CD8-positive, alpha-beta memory T cell (primary cell): ENCODE data around the gene SRA1. TPM values are rescaled to one million over a fixed set of nuclear protein-coding genes. Genes with fewer than 3 reads are reported as not detected.

ENCODE experiments used
- CTCF ChIA-PET: fragments of 350-600 bp; sonication (Branson Sonifier 250); formaldehyde crosslinking; loops from one replicate; lab custom pipeline; 2021; ENCODE audit warnings: antibody characterized with exemption; lab: Charles Lee
- POLR2A ChIA-PET: fragments of 350-600 bp; sonication (Branson Sonifier 250); formaldehyde crosslinking; loops from one replicate; lab custom pipeline; 2021; ENCODE audit warnings: antibody characterized with exemption; lab: Charles Lee
- DNase-seq, 5 donors: peaks; one replicate each; pipeline versions ENCODE4 v3.0.0 to v3.0.0-alpha.2; 2020 to 2022; ENCODE audit warnings: mixed read lengths in 1 of 5
- H3K27ac ChIP-seq: one replicate; pipeline ENCODE4 v1.7.0; 2013; ENCODE audit warnings: low read depth, mild to moderate bottlenecking, low read length, moderate library complexity
- H3K27me3 ChIP-seq: 2 replicates; pipeline ENCODE4 v1.7.0; 2013; ENCODE audit warnings: low read length, mild to moderate bottlenecking; ENCODE audit not compliant: insufficient read depth, poor library complexity, severe bottlenecking
- H3K36me3 ChIP-seq: 2 replicates; pipeline ENCODE4 v1.7.0; 2013; ENCODE audit warnings: mild to moderate bottlenecking, low read length, moderate library complexity; ENCODE audit not compliant: insufficient read depth
- H3K4me1 ChIP-seq: 2 replicates; pipeline ENCODE4 v1.7.0; 2013; ENCODE audit warnings: mild to moderate bottlenecking, low read length, moderate library complexity; ENCODE audit not compliant: insufficient read depth
- H3K4me3 ChIP-seq: 2 replicates; pipeline ENCODE4 v1.7.0; 2013; ENCODE audit warnings: mild to moderate bottlenecking, low read length
- H3K9me3 ChIP-seq: 2 replicates; pipeline ENCODE4 v1.7.0; 2013; ENCODE audit warnings: mild to moderate bottlenecking, low read length
- H3K27ac Mint-ChIP-seq, 8 donors: one replicate each; pipeline ENCODE4 v1.8.0; 2020 to 2021; ENCODE audit warnings: mixed read lengths in 8 of 8, mild to moderate bottlenecking in 6 of 8, inconsistent platforms in 3 of 8, moderate library complexity in 3 of 8
- H3K27me3 Mint-ChIP-seq, 2 donors: one replicate each; pipeline ENCODE4 v1.8.0; 2020 to 2021; ENCODE audit warnings: mixed read lengths in 2 of 2, mild to moderate bottlenecking in 1 of 2, moderate library complexity in 1 of 2
- H3K36me3 Mint-ChIP-seq, 3 donors: one replicate each; pipeline ENCODE4 v1.8.0; 2020 to 2021; ENCODE audit warnings: mixed read lengths in 3 of 3, inconsistent platforms in 1 of 3, mild to moderate bottlenecking in 1 of 3
- H3K4me1 Mint-ChIP-seq, 3 donors: one replicate each; pipeline ENCODE4 v1.8.0; 2020 to 2021; ENCODE audit warnings: mixed read lengths in 3 of 3, inconsistent platforms in 1 of 3, mild to moderate bottlenecking in 1 of 3
- H3K4me3 Mint-ChIP-seq, 7 donors: one replicate each; pipeline ENCODE4 v1.8.0; 2020 to 2021; ENCODE audit warnings: mixed read lengths in 7 of 7, mild to moderate bottlenecking in 6 of 7, moderate library complexity in 4 of 7, inconsistent platforms in 2 of 7
- H3K9me3 Mint-ChIP-seq, 5 donors: one replicate each; pipeline ENCODE4 v1.8.0; 2020 to 2022; ENCODE audit warnings: mixed read lengths in 5 of 5, mild to moderate bottlenecking in 3 of 5, moderate library complexity in 2 of 5, inconsistent platforms in 1 of 5
- polyA plus RNA-seq: library from polyadenylated mRNA; unstranded; fragments of 300-500 nt; fragmentation: Illumina TruSeq; gene quantifications from one replicate; pipeline ENCODE4 v1.2.3, GENCODE V29; 2021
- total RNA-seq, 2 experiments: library from RNA; stranded (reverse); gene quantifications; one replicate each; pipeline ENCODE4 v1.2.3, GENCODE V29; 2021

The SRA1 gene
- total and polyA plus RNA-seq, 3 experiments from 2014 or later = 36.1 to 60.7 (median 59.6) TPM

- peaks cover 32 to 50% (median 44%) of the 10 kb centered on the region in 3 donors for H3K4me1 Mint-ChIP-seq
These were observed 8.5 kb downstream of the SRA1 start for GRCh38 chr5:140548791-140549190.

GRCh38 chr5:140548300-140548688 is 9.0 kb downstream of the SRA1 start:
- H3K4me3 ChIP-seq = peak overlapping the region; percentile 70
- H3K4me1 ChIP-seq = peaks cover 32% of the 10 kb centered on the region
- H3K27ac ChIP-seq = peak overlapping the region; percentile 66
- ChIA-PET CTCF (interaction anchor here (0.9 to 3.6 kb wide), 16 partner anchors 10 to 172 kb away, joined by 3 to 34 read pairs (median 6); partner anchors contain the start of genes ANKHD1, CD14, SRA1 and TMCO6), POLR2A (interaction anchor here (0.8 to 3.1 kb wide), 5 partner anchors 9 to 147 kb away, joined by 3 to 29 read pairs (median 12); partner anchors contain the start of genes ANKHD1, APBB3, SLC35A4 and SRA1)
- H3K36me3 ChIP-seq = peaks cover 11% of the 10 kb centered on the region
- H3K27me3 Mint-ChIP-seq = no peaks in the 10 kb centered on the region
- peaks cover 27 to 45% (median 39%) of the 10 kb centered on the region in 3 donors for H3K4me1 Mint-ChIP-seq
- H3K27me3 ChIP-seq = no peaks in the 10 kb centered on the region
- DNase-seq = no peak
- no peaks in the 10 kb centered on the region for H3K9me3 Mint-ChIP-seq
- peak overlapping the region; percentile 80 to 88 (median 84) for H3K4me3 Mint-ChIP-seq
- H3K9me3 ChIP-seq = no peaks in the 10 kb centered on the region
- peak overlapping the region; percentile 87 to 95 (median 94) for H3K27ac Mint-ChIP-seq
- H3K36me3 Mint-ChIP-seq = peaks cover 0 to 57% (median 15%) of the 10 kb centered on the region in 3 donors

More at GRCh38 chr5:140548791-140549190, 8.5 kb downstream of the SRA1 start:
- H3K4me1 ChIP-seq = peaks cover 32% of the 10 kb centered on the region
- ChIA-PET POLR2A (interaction anchor here (1.3 to 3.1 kb wide), 3 partner anchors 8 to 16 kb away, joined by 3 to 29 read pairs (median 12); partner anchors contain the start of genes APBB3, SLC35A4 and SRA1), CTCF (interaction anchor here (1.2 to 3.6 kb wide), 9 partner anchors 10 to 171 kb away, joined by 5 to 34 read pairs (median 9); partner anchors contain the start of genes CD14, SRA1 and TMCO6)
- Mint-ChIP-seq H3K4me3 (peak overlapping the region in 6 of 7 donors; percentile 48 to 86 (median 68)), H3K36me3 (peaks cover 0 to 58% (median 15%) of the 10 kb centered on the region in 3 donors), H3K9me3 (no peaks in the 10 kb centered on the region), H3K27me3 (no peaks in the 10 kb centered on the region), H3K27ac (peak overlapping the region; percentile 87 to 95 (median 94))
- H3K27me3 ChIP-seq = no peaks in the 10 kb centered on the region
- no peaks in the 10 kb centered on the region for H3K9me3 ChIP-seq
- peaks cover 11% of the 10 kb centered on the region for H3K36me3 ChIP-seq
- H3K4me3 ChIP-seq = no peak overlapping the region
- no peak overlapping the region for H3K27ac ChIP-seq
- DNase-seq = no peak

GRCh38 chr5:140547508-140548299 is 9.6 kb downstream of the SRA1 start, which contains the start of gene EIF4EBP3:
Gene EIF4EBP3 (plus strand): TSS chr5:140547662. CDS start chr5:140547738, 76 bp downstream.
- H3K27ac ChIP-seq = peak within 1 kb of the TSS; percentile 66
- Mint-ChIP-seq H3K9me3 (no peaks in the 10 kb centered on the region), H3K27me3 (no peaks in the 10 kb centered on the region), H3K4me1 (peaks cover 21 to 39% (median 33%) of the 10 kb centered on the region in 3 donors), H3K27ac (peak within 1 kb of the TSS; percentile 87 to 95 (median 94)), H3K36me3 (peaks cover 0 to 55% (median 15%) of the 10 kb centered on the region in 3 donors), H3K4me3 (peak within 1 kb of the TSS; percentile 80 to 88 (median 84))
- peak; percentile 78 to 91 (median 82) for DNase-seq
- H3K27me3 ChIP-seq = no peaks in the 10 kb centered on the region
- peaks cover 11% of the 10 kb centered on the region for H3K36me3 ChIP-seq
- peaks cover 32% of the 10 kb centered on the region for H3K4me1 ChIP-seq
- peak within 1 kb of the TSS; percentile 70 for H3K4me3 ChIP-seq
- CTCF ChIA-PET = interaction anchor here (0.9 to 3.6 kb wide), 22 partner anchors 8 to 172 kb away, joined by 3 to 34 read pairs (median 6); partner anchors contain the start of genes ANKHD1, CD14, HARS1 and HARS2
- POLR2A ChIA-PET = interaction anchor here (0.7 to 3.1 kb wide), 9 partner anchors 9 to 146 kb away, joined by 3 to 29 read pairs (median 6); partner anchors contain the start of genes ANKHD1, APBB3, CD14 and IK
- no peaks in the 10 kb centered on the region for H3K9me3 ChIP-seq

GRCh38 chr5:140546851-140547507 is 10.3 kb downstream of the SRA1 start:
- DNase-seq = no peak
- Histone ChIP-seq H3K4me1 (peaks cover 32% of the 10 kb centered on the region), H3K9me3 (no peaks in the 10 kb centered on the region), H3K27me3 (no peaks in the 10 kb centered on the region), H3K27ac (peak overlapping the region; percentile 66), H3K4me3 (peak overlapping the region; percentile 70), H3K36me3 (peaks cover 10% of the 10 kb centered on the region)
- CTCF ChIA-PET = interaction anchor here (1.0 to 3.6 kb wide), 20 partner anchors 9 to 173 kb away, joined by 3 to 34 read pairs (median 6); partner anchors contain the start of genes ANKHD1, CD14, HARS1 and HARS2
- Mint-ChIP-seq H3K9me3 (no peaks in the 10 kb centered on the region), H3K27ac (peak overlapping the region; percentile 87 to 95 (median 94)), H3K36me3 (peaks cover 0 to 58% (median 15%) of the 10 kb centered on the region in 3 donors), H3K4me3 (peak overlapping the region; percentile 80 to 88 (median 84)), H3K27me3 (no peaks in the 10 kb centered on the region), H3K4me1 (peaks cover 21 to 38% (median 33%) of the 10 kb centered on the region in 3 donors)
- POLR2A ChIA-PET = interaction anchor here (0.5 to 3.1 kb wide), 8 partner anchors 10 to 145 kb away, joined by 3 to 29 read pairs (median 9); partner anchors contain the start of genes ANKHD1, APBB3, CD14 and IK

DNA sequence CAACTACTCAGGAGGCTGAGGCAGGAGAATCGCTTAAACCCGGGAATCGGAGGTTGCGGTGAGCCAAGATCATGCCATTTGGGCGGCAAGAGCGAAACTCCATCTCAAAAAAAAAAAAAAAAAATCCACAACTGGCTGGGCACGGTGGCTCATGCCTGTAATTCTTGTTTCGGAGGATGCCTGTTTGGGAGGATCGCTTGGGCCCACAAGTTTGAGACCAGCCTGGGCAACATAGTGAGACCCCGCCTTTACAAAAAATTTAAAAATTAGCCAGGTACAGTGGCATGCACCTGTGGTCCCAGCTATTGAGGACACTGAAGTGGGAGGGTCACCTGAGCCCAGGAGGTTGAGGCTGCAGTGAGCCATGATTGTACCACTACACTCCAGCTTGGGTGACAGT is 11.7 kb downstream of the SRA1 start:
- ChIA-PET CTCF (interaction anchor here (1.5 kb wide), 1 partner anchor 102 kb away, joined by 3 read pairs; the partner anchor contains the start of genes IK and NDUFA2), POLR2A (no interaction called here)
- Mint-ChIP-seq H3K9me3 (no peaks in the 10 kb centered on the region), H3K4me3 (peak overlapping the region in 1 of 7 donors; percentile 60), H3K36me3 (peaks cover 0 to 57% (median 16%) of the 10 kb centered on the region in 3 donors), H3K4me1 (peaks cover 21 to 34% (median 33%) of the 10 kb centered on the region in 3 donors), H3K27ac (peak overlapping the region in 6 of 8 donors; percentile 27 to 95 (median 92)), H3K27me3 (no peaks in the 10 kb centered on the region)
- no peaks in the 10 kb centered on the region for H3K27me3 ChIP-seq
- H3K4me1 ChIP-seq = peaks cover 32% of the 10 kb centered on the region
- peaks cover 12% of the 10 kb centered on the region for H3K36me3 ChIP-seq
- no peaks in the 10 kb centered on the region for H3K9me3 ChIP-seq
- DNase-seq = no peak
- H3K27ac ChIP-seq = no peak overlapping the region
- H3K4me3 ChIP-seq = no peak overlapping the region

DNA sequence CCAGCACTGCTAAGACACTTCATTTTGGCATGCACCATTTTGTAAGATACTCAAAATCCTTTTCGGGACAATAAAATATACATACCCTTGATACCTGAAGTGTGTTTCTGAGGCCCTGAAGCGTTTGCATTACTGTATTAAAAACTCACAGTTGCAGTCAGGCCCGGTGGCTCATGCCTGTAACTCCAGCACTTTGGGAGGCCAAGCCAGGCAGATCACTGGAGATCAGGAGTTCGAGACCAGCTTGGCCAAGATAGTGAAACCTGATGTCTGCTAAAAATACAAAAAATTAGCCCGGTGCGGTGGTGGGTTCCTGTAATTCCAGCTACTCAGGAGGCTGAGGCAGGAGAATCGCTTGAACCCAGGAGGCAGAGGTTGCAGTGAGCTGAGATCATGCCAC is 12.3 kb downstream of the SRA1 start:
- ChIA-PET CTCF (interaction anchor here (1.5 kb wide), 1 partner anchor 102 kb away, joined by 3 read pairs; the partner anchor contains the start of genes IK and NDUFA2), POLR2A (no interaction called here)
- Histone ChIP-seq H3K4me3 (no peak overlapping the region), H3K27ac (no peak overlapping the region), H3K36me3 (peaks cover 13% of the 10 kb centered on the region), H3K9me3 (no peaks in the 10 kb centered on the region), H3K4me1 (peaks cover 30% of the 10 kb centered on the region), H3K27me3 (no peaks in the 10 kb centered on the region)
- H3K27me3 Mint-ChIP-seq = no peaks in the 10 kb centered on the region
- H3K9me3 Mint-ChIP-seq = no peaks in the 10 kb centered on the region
- H3K27ac Mint-ChIP-seq = peak overlapping the region in 3 of 8 donors; percentile 15 to 95 (median 45)
- H3K4me3 Mint-ChIP-seq = no peak overlapping the region
- no peak for DNase-seq
- peaks cover 0 to 57% (median 17%) of the 10 kb centered on the region in 3 donors for H3K36me3 Mint-ChIP-seq
- H3K4me1 Mint-ChIP-seq = peaks cover 21 to 33% (median 30%) of the 10 kb centered on the region in 3 donors

GRCh38 chr5:140542972-140543371 is 14.3 kb downstream of the SRA1 start:
- Histone ChIP-seq H3K4me1 (peaks cover 10% of the 10 kb centered on the region), H3K4me3 (no peak overlapping the region), H3K9me3 (no peaks in the 10 kb centered on the region), H3K27ac (no peak overlapping the region), H3K36me3 (peaks cover 31% of the 10 kb centered on the region), H3K27me3 (no peaks in the 10 kb centered on the region)
- Mint-ChIP-seq H3K9me3 (no peaks in the 10 kb centered on the region), H3K4me1 (peaks cover 7 to 14% (median 10%) of the 10 kb centered on the region in 3 donors), H3K27me3 (no peaks in the 10 kb centered on the region), H3K36me3 (peaks cover 0 to 62% (median 22%) of the 10 kb centered on the region in 3 donors), H3K4me3 (no peak overlapping the region), H3K27ac (peak overlapping the region in 2 of 8 donors; percentile 11 to 19)
- DNase-seq = no peak
- ChIA-PET CTCF (no interaction called here), POLR2A (no interaction called here)
